Activated T-cell treated with anti-CD3 and anti-CD28 coated beads, Interleukin-2, amount 50 U/mL, for 24 hours (primary cell): ENCODE measurements around the gene KMT2B.

Source experiments
- DNase-seq: peaks from one replicate; pipeline ENCODE4 v3.0.0-alpha.2; 2020
- H3K27ac Mint-ChIP-seq: 2 replicates; pipeline ENCODE4 v1.8.0; 2020; ENCODE audit warnings: mild to moderate bottlenecking, mixed read lengths
- H3K27me3 Mint-ChIP-seq: 2 replicates; pipeline ENCODE4 v1.8.0; 2020; ENCODE audit warnings: mixed read lengths
- H3K36me3 Mint-ChIP-seq: 2 replicates; pipeline ENCODE4 v1.8.0; 2020; ENCODE audit warnings: low read depth, mixed read lengths
- H3K4me1 Mint-ChIP-seq: 2 replicates; pipeline ENCODE4 v1.8.0; 2020; ENCODE audit warnings: low read depth, mixed read lengths
- H3K4me3 Mint-ChIP-seq: 2 replicates; pipeline ENCODE4 v1.8.0; 2020; ENCODE audit warnings: mild to moderate bottlenecking, moderate library complexity, mixed read lengths
- H3K9me3 Mint-ChIP-seq: 2 replicates; pipeline ENCODE4 v1.8.0; 2020; ENCODE audit warnings: mixed read lengths

The KMT2B gene

GRCh38 chr19:35752746-35753350, 35.0 kb downstream of the KMT2B start:
- Mint-ChIP-seq H3K4me1 (peaks cover 38% of the 10 kb centered on the region), H3K27me3 (peaks cover 8% of the 10 kb centered on the region), H3K27ac (no peak overlapping the region), H3K4me3 (no peak overlapping the region), H3K9me3 (no peaks in the 10 kb centered on the region), H3K36me3 (peaks cover 39% of the 10 kb centered on the region)
- DNase-seq = no peak

GRCh38 chr19:35753634-35754369, 36.0 kb downstream of the KMT2B start:
- H3K36me3 Mint-ChIP-seq = peaks cover 39% of the 10 kb centered on the region
- peaks cover 32% of the 10 kb centered on the region for H3K4me1 Mint-ChIP-seq
- H3K27ac Mint-ChIP-seq = no peak overlapping the region
- H3K27me3 Mint-ChIP-seq = peaks cover 8% of the 10 kb centered on the region
- no peak overlapping the region for H3K4me3 Mint-ChIP-seq
- no peaks in the 10 kb centered on the region for H3K9me3 Mint-ChIP-seq
- no peak for DNase-seq

DNA sequence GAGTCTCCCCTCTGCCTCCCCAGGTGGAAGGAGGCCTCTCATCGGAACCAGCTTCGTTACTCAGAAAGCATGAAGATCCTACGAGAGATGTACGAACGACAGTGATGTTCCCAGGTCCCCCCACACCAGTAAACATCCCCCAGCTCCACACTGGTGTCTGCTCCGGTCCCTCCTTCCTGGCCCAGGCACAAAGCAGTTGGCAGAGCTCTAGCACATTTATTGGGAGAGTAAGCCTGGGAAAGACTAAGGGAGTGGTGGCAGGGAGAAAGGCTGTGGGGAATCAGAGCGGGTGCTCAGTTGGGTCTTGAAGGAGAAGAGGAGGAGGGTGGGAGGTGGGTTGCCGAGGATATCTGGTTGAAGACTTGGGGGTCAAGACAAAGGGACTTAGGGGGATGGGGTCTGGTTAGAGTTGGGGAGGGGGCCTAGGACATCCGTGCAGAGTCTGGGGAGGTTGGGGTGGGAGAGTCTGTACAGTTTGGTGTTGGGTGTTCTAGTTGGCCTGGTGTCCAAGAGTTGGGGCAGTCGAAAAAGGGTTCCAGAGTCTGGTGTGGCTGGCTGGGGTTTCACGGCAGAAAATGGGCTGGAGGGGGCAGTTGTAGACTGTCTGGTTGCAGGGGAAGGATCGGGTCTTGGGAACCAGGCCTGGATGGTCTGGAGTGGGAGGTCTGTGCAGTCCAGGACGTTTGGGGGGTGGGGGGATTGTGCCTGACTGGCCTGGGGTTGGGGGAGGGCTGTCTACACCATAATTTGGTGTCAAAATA, 36.7 kb downstream of the KMT2B start:
- Mint-ChIP-seq H3K4me1 (peaks cover 35% of the 10 kb centered on the region), H3K36me3 (peaks cover 45% of the 10 kb centered on the region), H3K27me3 (peaks cover 8% of the 10 kb centered on the region), H3K9me3 (no peaks in the 10 kb centered on the region), H3K4me3 (no peak overlapping the region), H3K27ac (no peak overlapping the region)
- no peak for DNase-seq

- H3K27me3 Mint-ChIP-seq = peaks cover 8% of the 10 kb centered on the region
- peaks cover 50% of the 10 kb centered on the region for H3K36me3 Mint-ChIP-seq
- peaks cover 36% of the 10 kb centered on the region for H3K4me1 Mint-ChIP-seq
- H3K27ac Mint-ChIP-seq = peak overlapping the region; percentile 14
- H3K9me3 Mint-ChIP-seq = no peaks in the 10 kb centered on the region
- no peak overlapping the region for H3K4me3 Mint-ChIP-seq
- DNase-seq = no peak
Measured at GRCh38 chr19:35755131-35755549, 37.3 kb downstream of the KMT2B start.

DNA sequence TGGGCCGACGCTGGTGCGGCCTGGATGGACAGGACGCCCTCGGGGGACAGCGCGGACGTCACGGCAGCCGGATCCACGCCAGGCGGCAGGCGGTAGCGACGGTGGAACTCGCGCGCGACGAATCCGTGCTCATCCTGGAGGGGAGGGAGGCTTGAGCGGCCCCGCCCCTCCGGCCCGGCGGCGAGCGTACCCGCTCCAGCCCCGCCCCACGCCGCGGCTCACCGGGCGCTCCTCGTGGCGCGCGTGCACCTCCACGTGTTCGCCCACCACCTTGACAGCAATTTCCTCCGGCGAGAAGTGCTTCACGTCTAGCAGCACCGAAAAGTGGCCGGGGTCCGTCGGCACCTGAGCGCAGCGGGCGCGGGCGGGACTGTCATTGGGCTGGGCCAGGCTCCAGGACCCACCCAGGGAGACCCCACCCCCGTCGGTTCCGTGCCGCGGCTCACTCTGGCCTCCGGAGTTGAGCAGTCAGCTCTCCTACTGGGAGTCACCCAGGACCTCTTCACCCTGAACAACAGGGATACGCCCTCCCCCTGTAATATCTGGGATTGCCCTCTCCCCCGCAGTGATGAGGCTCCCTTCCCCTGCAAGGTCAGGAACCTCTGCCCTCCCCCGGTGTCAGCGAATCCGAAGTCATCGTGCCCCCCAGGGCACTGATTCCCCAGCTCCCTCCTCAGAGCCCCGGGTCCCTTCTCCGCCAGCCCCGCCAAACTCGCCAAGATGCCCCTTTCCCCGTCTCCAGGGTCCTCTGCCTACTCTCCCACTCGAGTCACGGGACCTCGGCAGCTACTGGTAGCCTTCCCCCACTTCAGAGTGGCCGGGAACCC, 38.0 kb downstream of the KMT2B start:
- H3K4me3 Mint-ChIP-seq = peak overlapping the region; percentile 57
- no peak overlapping the region for H3K27ac Mint-ChIP-seq
- DNase-seq = peak; percentile 75
- H3K4me1 Mint-ChIP-seq = peaks cover 36% of the 10 kb centered on the region
- no peaks in the 10 kb centered on the region for H3K9me3 Mint-ChIP-seq
- H3K27me3 Mint-ChIP-seq = peaks cover 8% of the 10 kb centered on the region
- H3K36me3 Mint-ChIP-seq = peaks cover 55% of the 10 kb centered on the region

DNA sequence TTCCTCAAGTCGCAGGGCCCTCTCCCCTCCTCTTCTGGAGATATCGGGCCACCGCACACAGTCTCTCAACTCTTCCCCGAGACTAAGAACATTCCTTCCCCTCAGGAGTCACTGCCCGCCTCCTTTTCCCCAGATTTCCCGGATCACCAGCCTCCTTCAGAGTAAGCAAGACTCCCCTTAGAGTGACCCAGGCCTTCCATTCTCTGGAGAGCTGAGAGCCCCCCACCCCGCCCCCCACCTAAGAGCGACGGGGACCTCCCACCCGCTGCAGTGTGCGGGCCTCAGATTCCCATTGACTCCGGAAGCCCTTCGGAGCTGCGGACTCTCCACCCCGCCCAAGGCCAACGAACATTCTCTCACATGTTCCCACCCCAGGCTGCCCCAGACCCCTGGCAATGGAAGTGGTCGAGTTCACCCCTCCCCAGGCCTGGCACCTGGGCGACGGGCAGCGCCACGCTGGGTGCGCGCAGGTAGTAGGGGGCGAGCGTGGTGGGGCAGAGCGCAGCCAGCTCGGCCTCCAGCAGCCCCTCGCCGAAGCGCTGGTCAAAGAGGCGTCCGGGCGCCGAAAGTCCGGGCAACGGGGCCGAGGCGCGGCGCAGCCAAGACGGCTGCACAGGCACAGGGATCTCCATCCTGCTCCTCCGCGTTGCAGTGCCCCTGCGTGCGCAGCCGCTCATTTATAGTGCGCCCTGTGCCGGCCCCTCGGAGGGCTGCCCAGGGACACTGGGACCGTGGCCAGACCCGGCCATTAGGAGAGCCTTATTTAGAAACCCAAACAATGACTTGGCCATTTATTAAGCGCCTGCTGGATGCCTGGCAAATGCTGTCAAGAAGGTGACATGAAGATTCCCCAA, 38.8 kb downstream of the KMT2B start, which contains the start of gene HSPB6:
HSPB6 (minus strand) TSS at position 653 of the 854 bp plus-strand sequence; CDS start at position 632, 21 bp downstream.
- Mint-ChIP-seq H3K36me3 (peaks cover 61% of the 10 kb centered on the region), H3K9me3 (no peaks in the 10 kb centered on the region), H3K4me3 (peak within 1 kb of the TSS; percentile 92), H3K27ac (peak within 1 kb of the TSS; percentile 94), H3K27me3 (peaks cover 8% of the 10 kb centered on the region), H3K4me1 (peaks cover 36% of the 10 kb centered on the region)
- DNase-seq = no peak

- Mint-ChIP-seq H3K4me1 (peaks cover 36% of the 10 kb centered on the region), H3K27ac (peak overlapping the region; percentile 94), H3K36me3 (peaks cover 66% of the 10 kb centered on the region), H3K4me3 (peak overlapping the region; percentile 92), H3K27me3 (peaks cover 8% of the 10 kb centered on the region), H3K9me3 (no peaks in the 10 kb centered on the region)
- no peak for DNase-seq
Measured at GRCh38 chr19:35757231-35757748, 39.5 kb downstream of the KMT2B start.

- DNase-seq = peak; percentile 98
- no peaks in the 10 kb centered on the region for H3K9me3 Mint-ChIP-seq
- H3K27ac Mint-ChIP-seq = peak within 1 kb of the TSS; percentile 94
- peaks cover 8% of the 10 kb centered on the region for H3K27me3 Mint-ChIP-seq
- H3K4me1 Mint-ChIP-seq = peaks cover 36% of the 10 kb centered on the region
- peaks cover 61% of the 10 kb centered on the region for H3K36me3 Mint-ChIP-seq
- peak within 1 kb of the TSS; percentile 92 for H3K4me3 Mint-ChIP-seq
Measured at GRCh38 chr19:35757749-35758608, 40.2 kb downstream of the KMT2B start, which contains the start of gene PROSER3. Gene PROSER3, plus strand, starts transcription at chr19:35758176. Its CDS starts 40 bp downstream, at chr19:35758216.

- no peaks in the 10 kb centered on the region for H3K9me3 Mint-ChIP-seq
- H3K4me3 Mint-ChIP-seq = peak overlapping the region; percentile 92
- peaks cover 8% of the 10 kb centered on the region for H3K27me3 Mint-ChIP-seq
- peaks cover 35% of the 10 kb centered on the region for H3K4me1 Mint-ChIP-seq
- H3K27ac Mint-ChIP-seq = peak overlapping the region; percentile 50
- peaks cover 56% of the 10 kb centered on the region for H3K36me3 Mint-ChIP-seq
- no peak for DNase-seq
Measured at GRCh38 chr19:35759697-35760096, 41.9 kb downstream of the KMT2B start.

DNA sequence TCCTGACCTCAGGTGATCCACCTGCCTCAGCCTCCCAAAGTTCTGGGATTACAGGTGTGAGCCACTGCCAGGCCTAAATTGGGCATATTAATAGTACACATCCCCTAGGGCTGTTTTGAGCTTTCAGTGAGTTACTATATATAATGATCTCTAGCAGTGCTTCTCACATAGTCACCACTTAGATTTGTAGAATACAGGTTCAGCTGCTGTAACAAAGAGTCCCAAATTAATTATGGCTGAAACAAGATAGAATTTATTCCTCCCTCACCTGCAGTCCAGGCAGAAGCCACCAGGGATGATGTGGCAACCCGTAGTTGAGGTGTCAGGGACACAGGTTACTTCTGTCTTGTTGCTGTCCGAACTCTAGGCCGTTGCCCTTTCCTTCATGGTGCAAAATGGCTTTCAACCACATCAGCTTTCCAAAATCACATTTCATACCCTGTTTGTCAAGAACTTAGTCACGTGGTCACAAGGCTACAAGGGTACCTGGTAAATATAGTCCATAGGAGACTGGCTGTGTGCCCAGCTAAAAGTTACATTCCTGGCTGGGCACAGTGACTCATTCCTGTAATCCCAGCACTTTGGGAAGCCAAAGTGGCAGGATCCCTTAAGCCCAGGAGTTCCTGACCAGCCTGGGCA, 43.0 kb downstream of the KMT2B start:
- Mint-ChIP-seq H3K9me3 (no peaks in the 10 kb centered on the region), H3K4me1 (peaks cover 30% of the 10 kb centered on the region), H3K36me3 (peaks cover 59% of the 10 kb centered on the region), H3K27me3 (peaks cover 6% of the 10 kb centered on the region), H3K27ac (no peak overlapping the region), H3K4me3 (no peak overlapping the region)
- no peak for DNase-seq

DNA sequence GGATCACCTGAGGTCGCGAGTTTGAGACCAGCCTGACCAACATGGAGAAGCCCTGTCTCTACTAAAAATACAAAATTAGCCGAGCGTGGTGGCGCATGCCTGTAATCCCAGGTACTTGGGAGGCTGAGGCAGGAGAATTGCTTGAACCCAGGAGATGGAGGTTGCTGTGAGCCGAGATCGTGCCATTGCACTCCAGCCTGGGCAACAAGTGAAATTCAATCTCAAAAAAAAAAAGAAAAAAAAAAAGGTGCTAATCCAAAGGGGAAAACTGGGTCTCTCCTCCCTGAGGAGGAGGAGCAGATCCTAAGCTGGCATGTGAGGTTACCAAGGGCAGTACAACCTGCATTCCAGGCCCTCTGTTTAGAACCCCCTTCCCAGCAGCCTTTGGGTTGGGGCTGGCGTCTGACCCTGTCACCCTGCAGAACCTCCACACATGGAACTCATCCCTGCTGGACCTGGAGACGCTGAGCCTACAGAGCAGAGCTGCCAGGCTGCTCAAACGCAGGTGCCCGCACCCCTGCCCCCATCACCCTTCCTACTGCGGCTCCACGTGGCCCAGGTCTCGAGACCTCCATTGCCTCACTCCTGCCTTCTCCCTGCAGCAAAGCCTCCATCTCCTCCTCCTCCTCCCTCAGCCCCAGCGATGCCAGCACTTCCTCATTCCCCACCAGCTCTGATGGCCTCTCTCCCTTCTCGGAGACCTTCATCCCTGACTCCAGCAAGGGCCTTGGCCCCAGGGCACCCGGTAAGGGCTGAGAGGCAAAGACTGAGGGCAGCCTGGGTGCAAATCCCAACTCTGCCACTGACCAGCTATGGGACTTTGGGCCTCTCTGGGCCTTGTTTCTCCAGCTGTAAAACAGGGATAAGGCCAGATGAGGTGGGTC, 46.9 kb downstream of the KMT2B start:
- H3K4me1 Mint-ChIP-seq = peaks cover 5% of the 10 kb centered on the region
- no peaks in the 10 kb centered on the region for H3K9me3 Mint-ChIP-seq
- H3K4me3 Mint-ChIP-seq = no peak overlapping the region
- DNase-seq = no peak
- no peaks in the 10 kb centered on the region for H3K27me3 Mint-ChIP-seq
- H3K27ac Mint-ChIP-seq = no peak overlapping the region
- H3K36me3 Mint-ChIP-seq = peaks cover 75% of the 10 kb centered on the region
